ENCODE data around the gene ARMC9.
A peak's percentile ranks its signal among the peaks of the same experiment; 100 is the strongest.

The ARMC9 gene

DNA sequence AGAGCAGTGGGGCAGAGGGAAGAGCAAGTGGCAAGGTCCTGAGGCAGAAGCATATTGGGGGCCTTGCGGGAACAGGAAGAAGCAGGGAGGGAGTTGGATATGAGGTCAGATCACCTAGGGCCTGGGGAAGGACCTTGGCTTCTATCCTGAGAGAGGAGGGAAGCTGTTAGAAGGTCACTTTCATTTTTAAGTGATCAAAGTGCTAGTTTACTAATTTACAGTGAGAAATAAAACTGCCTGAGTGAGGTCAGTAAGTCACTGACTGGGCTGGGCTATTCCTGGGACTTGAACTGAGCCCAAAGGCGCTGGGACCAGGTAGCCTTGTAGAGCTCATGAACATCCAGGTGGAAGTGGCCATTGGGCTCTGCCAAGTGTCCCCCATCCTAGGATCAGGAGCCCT is 120.5 kb downstream of the ARMC9 start:
- Histone ChIP-seq H3K27me3 (ENCODE audit: control insufficient read depth in 5 of 5, insufficient read depth in 4 of 5, low read length in 5 of 5) (peaks cover 0 to 2% (median 0%) of the 10 kb centered on the region in 5 donors), H3K36me3 (ENCODE audit: control insufficient read depth in 5 of 5, insufficient read depth in 5 of 5, low read length in 5 of 5) (no peaks in the 10 kb centered on the region), H3K4me1 (ENCODE audit: control insufficient read depth in 5 of 5, insufficient read depth in 5 of 5, low read length in 5 of 5) (peaks cover 0 to 18% (median 0%) of the 10 kb centered on the region in 5 donors), H3K9ac (ENCODE audit: low read length in 5 of 5) (no peak overlapping the region), H3K9me3 (ENCODE audit: control insufficient read depth in 5 of 5, low read length in 5 of 5) (peaks cover 0 to 6% (median 0%) of the 10 kb centered on the region in 5 donors), H3K27ac (ENCODE audit: low read depth, low read length) (no peak overlapping the region), H3K4me3 (ENCODE audit: low read depth in 1 of 5, low read length in 5 of 5) (no peak overlapping the region)

DNA sequence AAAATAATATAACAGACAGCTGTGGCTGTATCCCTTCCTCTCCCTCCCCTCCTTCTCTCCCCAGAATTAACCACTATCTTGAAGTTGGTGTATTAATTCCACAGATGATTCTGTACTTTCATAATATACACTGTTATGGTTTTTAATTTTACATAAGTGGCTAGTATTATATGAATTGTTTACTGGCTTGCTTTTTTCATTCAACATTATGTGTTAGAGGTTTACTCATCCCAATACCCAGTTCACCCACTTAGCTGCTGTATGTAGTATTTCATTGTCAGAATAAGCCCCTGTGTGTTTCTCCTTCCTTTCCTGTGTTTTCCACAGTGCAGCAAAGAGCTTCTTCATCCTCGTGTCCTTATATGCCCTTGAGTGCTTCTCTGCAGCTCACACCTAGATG is 121.4 kb downstream of the ARMC9 start:
- no peak overlapping the region for H3K9ac ChIP-seq (ENCODE audit: low read length in 5 of 5)
- H3K4me1 ChIP-seq (ENCODE audit: control insufficient read depth in 5 of 5, insufficient read depth in 5 of 5, low read length in 5 of 5): peaks cover 0 to 18% (median 0%) of the 10 kb centered on the region in 5 donors
- no peak overlapping the region for H3K4me3 ChIP-seq (ENCODE audit: low read depth in 1 of 5, low read length in 5 of 5)
- peaks cover 0 to 2% (median 0%) of the 10 kb centered on the region in 5 donors for H3K27me3 ChIP-seq (ENCODE audit: control insufficient read depth in 5 of 5, insufficient read depth in 4 of 5, low read length in 5 of 5)
- peaks cover 0 to 6% (median 0%) of the 10 kb centered on the region in 5 donors for H3K9me3 ChIP-seq (ENCODE audit: control insufficient read depth in 5 of 5, low read length in 5 of 5)
- no peak overlapping the region for H3K27ac ChIP-seq (ENCODE audit: low read depth, low read length)
- no peaks in the 10 kb centered on the region for H3K36me3 ChIP-seq (ENCODE audit: control insufficient read depth in 5 of 5, insufficient read depth in 5 of 5, low read length in 5 of 5)

DNA sequence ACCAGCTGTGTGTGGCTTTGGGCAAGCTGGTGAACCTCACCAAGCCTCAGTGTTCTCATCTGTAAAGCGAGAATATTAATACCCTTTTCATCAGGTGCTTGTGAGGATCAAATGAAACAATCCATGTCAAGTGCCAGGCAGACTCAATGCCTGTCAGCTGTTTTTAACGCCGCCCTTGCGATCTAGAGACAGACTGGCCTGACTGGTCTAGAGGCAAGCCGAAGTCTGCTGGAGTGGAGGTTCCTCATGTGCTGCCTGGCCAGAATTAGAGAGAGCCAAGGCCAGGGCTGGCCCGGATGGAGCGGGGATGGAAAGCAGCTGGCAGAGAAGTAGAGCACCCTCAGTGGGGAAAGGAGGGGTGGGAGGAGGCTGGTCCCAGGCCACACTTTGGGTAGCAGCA is 122.6 kb downstream of the ARMC9 start:
- peaks cover 0 to 2% (median 0%) of the 10 kb centered on the region in 5 donors for H3K27me3 ChIP-seq (ENCODE audit: control insufficient read depth in 5 of 5, insufficient read depth in 4 of 5, low read length in 5 of 5)
- peaks cover 0 to 6% (median 0%) of the 10 kb centered on the region in 5 donors for H3K9me3 ChIP-seq (ENCODE audit: control insufficient read depth in 5 of 5, low read length in 5 of 5)
- H3K27ac ChIP-seq (ENCODE audit: low read depth, low read length): peak overlapping the region; percentile 17
- H3K4me3 ChIP-seq (ENCODE audit: low read depth in 1 of 5, low read length in 5 of 5): no peak overlapping the region
- H3K9ac ChIP-seq (ENCODE audit: low read length in 5 of 5): no peak overlapping the region
- H3K36me3 ChIP-seq (ENCODE audit: control insufficient read depth in 5 of 5, insufficient read depth in 5 of 5, low read length in 5 of 5): peaks cover 0 to 2% (median 0%) of the 10 kb centered on the region in 5 donors
- peaks cover 0 to 18% (median 0%) of the 10 kb centered on the region in 5 donors for H3K4me1 ChIP-seq (ENCODE audit: control insufficient read depth in 5 of 5, insufficient read depth in 5 of 5, low read length in 5 of 5)

DNA sequence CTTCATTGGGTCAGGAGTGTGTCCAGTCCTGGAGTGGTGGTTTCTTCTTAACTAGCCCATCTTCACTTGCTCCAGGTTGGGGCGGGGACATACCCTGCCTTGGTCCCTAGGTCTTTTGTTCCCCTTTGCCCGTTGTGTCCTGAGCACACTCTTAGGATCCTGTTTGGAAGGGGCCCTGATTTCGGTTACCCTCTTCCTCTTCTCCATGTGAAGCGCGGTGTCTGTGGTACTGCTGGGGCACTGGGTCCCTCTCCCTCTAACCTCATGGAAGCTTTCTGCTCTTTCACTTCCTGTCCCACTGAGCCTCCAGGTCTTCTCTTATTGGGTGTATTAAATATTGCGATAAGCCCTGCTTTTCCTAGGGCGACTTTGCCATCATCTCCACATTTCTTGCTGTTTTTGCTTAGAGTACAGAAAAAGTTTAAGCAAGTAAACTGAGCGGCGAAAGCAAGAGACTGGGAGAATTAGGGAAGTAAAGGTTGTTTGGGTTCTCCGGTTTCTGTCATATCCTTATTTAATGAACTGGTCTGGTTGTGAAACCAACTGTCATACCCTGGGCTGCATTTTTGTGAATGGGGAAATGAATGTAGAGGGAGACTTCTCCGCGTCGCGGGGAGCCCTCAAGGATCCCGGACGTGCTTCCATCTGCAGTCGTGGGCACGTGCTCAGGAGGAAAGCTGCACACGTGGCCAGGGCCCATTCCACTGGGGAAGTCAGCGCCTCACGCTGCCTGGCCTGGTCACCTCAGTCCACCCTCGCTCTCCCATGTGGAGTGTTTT is 123.3 kb downstream of the ARMC9 start:
- Histone ChIP-seq H3K4me1 (ENCODE audit: control insufficient read depth in 5 of 5, insufficient read depth in 5 of 5, low read length in 5 of 5) (peaks cover 0 to 18% (median 0%) of the 10 kb centered on the region in 5 donors), H3K27ac (ENCODE audit: low read depth, low read length) (no peak overlapping the region), H3K9ac (ENCODE audit: low read length in 5 of 5) (no peak overlapping the region)

DNA sequence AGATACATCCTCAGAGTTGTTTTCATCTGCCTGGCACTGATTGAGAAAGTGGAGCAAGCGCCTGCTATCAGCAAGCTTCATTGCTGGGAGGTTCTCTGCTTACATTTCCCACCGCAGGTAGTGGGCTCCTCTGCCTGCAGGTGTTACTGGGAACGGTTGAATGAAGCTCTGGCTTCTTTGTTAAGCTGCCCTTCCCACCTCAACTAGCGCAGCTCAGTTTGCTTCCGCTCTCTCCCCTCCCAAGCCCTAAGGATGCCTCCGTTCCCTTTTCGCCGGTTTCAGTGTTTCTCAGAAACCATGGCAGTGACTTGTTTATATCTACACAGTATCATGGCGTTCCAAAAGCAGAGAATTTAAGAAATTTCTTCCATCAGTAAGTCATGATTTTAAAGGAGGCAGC is 124.9 kb downstream of the ARMC9 start:
- Histone ChIP-seq H3K27ac (ENCODE audit: low read depth, low read length) (no peak overlapping the region), H3K4me3 (ENCODE audit: low read depth in 1 of 5, low read length in 5 of 5) (no peak overlapping the region), H3K9ac (ENCODE audit: low read length in 5 of 5) (no peak overlapping the region), H3K9me3 (ENCODE audit: control insufficient read depth in 5 of 5, low read length in 5 of 5) (peaks cover 0 to 2% (median 0%) of the 10 kb centered on the region in 5 donors), H3K4me1 (ENCODE audit: control insufficient read depth in 5 of 5, insufficient read depth in 5 of 5, low read length in 5 of 5) (peaks cover 0 to 18% (median 0%) of the 10 kb centered on the region in 5 donors), H3K27me3 (ENCODE audit: control insufficient read depth in 5 of 5, insufficient read depth in 4 of 5, low read length in 5 of 5) (peaks cover 0 to 2% (median 0%) of the 10 kb centered on the region in 5 donors), H3K36me3 (ENCODE audit: control insufficient read depth in 5 of 5, insufficient read depth in 5 of 5, low read length in 5 of 5) (peaks cover 0 to 2% (median 0%) of the 10 kb centered on the region in 5 donors)

More for the DNA sequence above, 123.3 kb downstream of the ARMC9 start:
- no peak overlapping the region for H3K4me3 ChIP-seq (ENCODE audit: low read depth in 1 of 5, low read length in 5 of 5)
- H3K9me3 ChIP-seq (ENCODE audit: control insufficient read depth in 5 of 5, low read length in 5 of 5): peaks cover 0 to 6% (median 0%) of the 10 kb centered on the region in 5 donors
- peaks cover 0 to 2% (median 0%) of the 10 kb centered on the region in 5 donors for H3K36me3 ChIP-seq (ENCODE audit: control insufficient read depth in 5 of 5, insufficient read depth in 5 of 5, low read length in 5 of 5)
- peaks cover 0 to 2% (median 0%) of the 10 kb centered on the region in 5 donors for H3K27me3 ChIP-seq (ENCODE audit: control insufficient read depth in 5 of 5, insufficient read depth in 4 of 5, low read length in 5 of 5)

DNA sequence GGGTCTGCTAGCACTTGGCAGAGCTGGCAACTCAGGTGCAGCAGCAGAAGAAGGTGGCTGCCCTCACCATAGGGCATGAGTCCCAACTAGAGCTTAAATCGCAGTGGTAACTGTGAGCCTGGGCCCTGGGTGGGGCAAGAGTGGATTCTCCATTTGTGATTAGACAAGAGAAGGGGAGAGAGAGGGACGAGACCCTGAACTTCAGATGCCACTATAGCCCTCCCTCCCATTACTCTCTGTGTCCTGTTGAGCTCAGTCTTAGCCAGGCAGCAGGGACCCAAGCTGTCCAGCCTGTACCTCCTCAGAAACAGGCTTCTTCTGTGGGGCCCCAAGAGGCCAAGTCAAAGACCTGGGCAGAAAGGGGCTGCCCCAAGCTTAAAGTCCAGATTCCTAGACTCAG is 127.4 kb downstream of the ARMC9 start:
- no peak overlapping the region for H3K4me3 ChIP-seq (ENCODE audit: low read depth in 1 of 5, low read length in 5 of 5)
- peaks cover 0 to 14% (median 0%) of the 10 kb centered on the region in 5 donors for H3K4me1 ChIP-seq (ENCODE audit: control insufficient read depth in 5 of 5, insufficient read depth in 5 of 5, low read length in 5 of 5)
- H3K36me3 ChIP-seq (ENCODE audit: control insufficient read depth in 5 of 5, insufficient read depth in 5 of 5, low read length in 5 of 5): peaks cover 0 to 2% (median 0%) of the 10 kb centered on the region in 5 donors
- H3K27me3 ChIP-seq (ENCODE audit: control insufficient read depth in 5 of 5, insufficient read depth in 4 of 5, low read length in 5 of 5): no peaks in the 10 kb centered on the region
- no peaks in the 10 kb centered on the region for H3K9me3 ChIP-seq (ENCODE audit: control insufficient read depth in 5 of 5, low read length in 5 of 5)
- no peak overlapping the region for H3K9ac ChIP-seq (ENCODE audit: low read length in 5 of 5)
- no peak overlapping the region for H3K27ac ChIP-seq (ENCODE audit: low read depth, low read length)

DNA sequence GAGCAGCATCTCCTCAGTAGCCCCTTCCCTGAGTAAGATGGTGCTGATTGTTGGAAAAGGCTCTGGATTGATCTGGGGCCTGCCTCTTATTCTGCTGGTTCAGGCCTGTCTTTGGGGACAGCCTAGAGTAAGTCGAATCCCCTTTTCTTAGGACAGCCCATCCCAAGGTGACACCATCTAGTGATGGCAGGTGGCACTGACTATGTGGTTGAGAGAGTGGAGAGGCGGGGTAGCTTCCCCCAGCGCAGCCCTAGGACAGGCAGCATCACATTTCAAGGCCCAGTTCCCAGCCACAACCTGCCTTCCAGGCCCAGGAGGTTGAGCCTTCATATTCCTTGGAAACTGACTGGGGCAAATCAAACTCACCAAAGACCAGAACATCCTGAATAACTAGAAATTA is 128.0 kb downstream of the ARMC9 start:
- peaks cover 0 to 2% (median 0%) of the 10 kb centered on the region in 5 donors for H3K36me3 ChIP-seq (ENCODE audit: control insufficient read depth in 5 of 5, insufficient read depth in 5 of 5, low read length in 5 of 5)
- H3K4me1 ChIP-seq (ENCODE audit: control insufficient read depth in 5 of 5, insufficient read depth in 5 of 5, low read length in 5 of 5): peaks cover 0 to 10% (median 0%) of the 10 kb centered on the region in 5 donors
- no peaks in the 10 kb centered on the region for H3K27me3 ChIP-seq (ENCODE audit: control insufficient read depth in 5 of 5, insufficient read depth in 4 of 5, low read length in 5 of 5)
- H3K9me3 ChIP-seq (ENCODE audit: control insufficient read depth in 5 of 5, low read length in 5 of 5): no peaks in the 10 kb centered on the region
- H3K9ac ChIP-seq (ENCODE audit: low read length in 5 of 5): no peak overlapping the region
- H3K4me3 ChIP-seq (ENCODE audit: low read depth in 1 of 5, low read length in 5 of 5): no peak overlapping the region
- no peak overlapping the region for H3K27ac ChIP-seq (ENCODE audit: low read depth, low read length)

DNA sequence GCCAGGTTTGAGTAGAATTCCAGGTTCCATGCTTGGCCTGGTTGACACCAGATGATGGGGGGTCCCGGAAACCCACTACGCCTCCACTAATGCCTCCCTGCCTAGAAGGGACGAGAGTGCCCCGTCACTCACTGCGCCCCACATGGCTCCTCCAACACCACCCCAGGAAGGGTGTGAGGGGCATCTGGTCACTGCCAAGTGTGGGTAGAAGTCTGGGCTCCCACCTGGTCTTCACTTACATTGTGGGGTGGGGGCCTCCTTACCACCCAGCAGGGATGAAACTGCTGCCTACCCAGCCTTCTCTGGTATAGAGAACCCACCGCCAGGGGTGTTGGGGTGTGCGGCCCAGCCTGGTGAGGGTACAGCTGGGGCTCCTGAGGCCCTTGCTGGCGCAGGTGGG is 131.9 kb downstream of the ARMC9 start:
- no peak overlapping the region for H3K27ac ChIP-seq (ENCODE audit: low read depth, low read length)
- H3K9me3 ChIP-seq (ENCODE audit: control insufficient read depth in 5 of 5, low read length in 5 of 5): no peaks in the 10 kb centered on the region
- H3K36me3 ChIP-seq (ENCODE audit: control insufficient read depth in 5 of 5, insufficient read depth in 5 of 5, low read length in 5 of 5): peaks cover 0 to 19% (median 9%) of the 10 kb centered on the region in 5 donors

DNA sequence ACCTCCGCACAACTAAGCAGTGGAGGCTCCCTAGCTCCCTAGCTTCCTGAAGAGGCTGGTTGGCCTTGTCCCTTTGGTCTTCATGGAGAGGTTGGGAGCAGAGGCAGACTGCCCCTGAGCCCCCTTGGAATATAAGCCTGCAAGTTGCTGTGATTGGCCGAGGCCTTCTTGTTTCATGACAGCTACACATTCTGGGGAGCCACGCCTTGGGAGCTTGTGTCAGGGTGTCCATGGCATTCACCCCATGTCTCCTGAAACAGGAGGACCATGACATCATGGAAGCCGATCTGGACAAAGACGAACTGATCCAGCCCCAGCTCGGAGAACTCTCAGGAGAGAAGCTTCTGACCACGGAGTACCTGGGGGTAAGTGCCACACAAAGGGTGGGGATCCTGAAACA is 133.1 kb downstream of the ARMC9 start:
- Histone ChIP-seq H3K27ac (ENCODE audit: low read depth, low read length) (no peak overlapping the region), H3K4me3 (ENCODE audit: low read depth in 1 of 5, low read length in 5 of 5) (no peak overlapping the region), H3K27me3 (ENCODE audit: control insufficient read depth in 5 of 5, insufficient read depth in 4 of 5, low read length in 5 of 5) (no peaks in the 10 kb centered on the region), H3K36me3 (ENCODE audit: control insufficient read depth in 5 of 5, insufficient read depth in 5 of 5, low read length in 5 of 5) (peaks cover 0 to 19% (median 7%) of the 10 kb centered on the region in 5 donors), H3K9ac (ENCODE audit: low read length in 5 of 5) (no peak overlapping the region), H3K4me1 (ENCODE audit: control insufficient read depth in 5 of 5, insufficient read depth in 5 of 5, low read length in 5 of 5) (no peaks in the 10 kb centered on the region), H3K9me3 (ENCODE audit: control insufficient read depth in 5 of 5, low read length in 5 of 5) (no peaks in the 10 kb centered on the region)

More for the DNA sequence above, 131.9 kb downstream of the ARMC9 start:
- H3K9ac ChIP-seq (ENCODE audit: low read length in 5 of 5): no peak overlapping the region
- no peaks in the 10 kb centered on the region for H3K27me3 ChIP-seq (ENCODE audit: control insufficient read depth in 5 of 5, insufficient read depth in 4 of 5, low read length in 5 of 5)
- H3K4me3 ChIP-seq (ENCODE audit: low read depth in 1 of 5, low read length in 5 of 5): no peak overlapping the region
- no peaks in the 10 kb centered on the region for H3K4me1 ChIP-seq (ENCODE audit: control insufficient read depth in 5 of 5, insufficient read depth in 5 of 5, low read length in 5 of 5)

DNA sequence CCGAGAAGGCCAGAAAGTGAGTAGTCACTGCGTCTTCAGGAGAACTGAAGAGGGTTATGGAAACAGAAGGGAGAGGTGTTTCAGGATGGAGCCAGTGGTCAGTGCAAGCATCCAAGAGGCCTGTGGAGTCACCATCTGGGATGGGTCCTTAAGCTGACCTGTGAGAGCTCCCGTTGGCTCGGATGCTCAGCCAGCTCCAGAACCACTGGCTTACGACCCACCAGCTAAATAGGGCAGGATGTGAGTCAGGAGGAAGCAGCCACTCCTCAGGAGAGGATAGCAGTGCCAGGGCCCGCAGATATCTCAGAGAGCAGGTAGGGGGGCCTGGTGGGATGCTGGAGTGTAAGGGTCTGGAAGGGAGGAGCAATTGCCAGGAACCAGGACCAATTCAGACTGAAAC is 134.0 kb downstream of the ARMC9 start:
- Histone ChIP-seq H3K4me1 (ENCODE audit: control insufficient read depth in 5 of 5, insufficient read depth in 5 of 5, low read length in 5 of 5) (no peaks in the 10 kb centered on the region), H3K9me3 (ENCODE audit: control insufficient read depth in 5 of 5, low read length in 5 of 5) (no peaks in the 10 kb centered on the region), H3K27me3 (ENCODE audit: control insufficient read depth in 5 of 5, insufficient read depth in 4 of 5, low read length in 5 of 5) (no peaks in the 10 kb centered on the region), H3K27ac (ENCODE audit: low read depth, low read length) (no peak overlapping the region), H3K9ac (ENCODE audit: low read length in 5 of 5) (no peak overlapping the region), H3K4me3 (ENCODE audit: low read depth in 1 of 5, low read length in 5 of 5) (no peak overlapping the region), H3K36me3 (ENCODE audit: control insufficient read depth in 5 of 5, insufficient read depth in 5 of 5, low read length in 5 of 5) (peaks cover 0 to 19% (median 7%) of the 10 kb centered on the region in 5 donors)
